ENCODE measurements around the gene FADS3.

FADS3 gene

DNA sequence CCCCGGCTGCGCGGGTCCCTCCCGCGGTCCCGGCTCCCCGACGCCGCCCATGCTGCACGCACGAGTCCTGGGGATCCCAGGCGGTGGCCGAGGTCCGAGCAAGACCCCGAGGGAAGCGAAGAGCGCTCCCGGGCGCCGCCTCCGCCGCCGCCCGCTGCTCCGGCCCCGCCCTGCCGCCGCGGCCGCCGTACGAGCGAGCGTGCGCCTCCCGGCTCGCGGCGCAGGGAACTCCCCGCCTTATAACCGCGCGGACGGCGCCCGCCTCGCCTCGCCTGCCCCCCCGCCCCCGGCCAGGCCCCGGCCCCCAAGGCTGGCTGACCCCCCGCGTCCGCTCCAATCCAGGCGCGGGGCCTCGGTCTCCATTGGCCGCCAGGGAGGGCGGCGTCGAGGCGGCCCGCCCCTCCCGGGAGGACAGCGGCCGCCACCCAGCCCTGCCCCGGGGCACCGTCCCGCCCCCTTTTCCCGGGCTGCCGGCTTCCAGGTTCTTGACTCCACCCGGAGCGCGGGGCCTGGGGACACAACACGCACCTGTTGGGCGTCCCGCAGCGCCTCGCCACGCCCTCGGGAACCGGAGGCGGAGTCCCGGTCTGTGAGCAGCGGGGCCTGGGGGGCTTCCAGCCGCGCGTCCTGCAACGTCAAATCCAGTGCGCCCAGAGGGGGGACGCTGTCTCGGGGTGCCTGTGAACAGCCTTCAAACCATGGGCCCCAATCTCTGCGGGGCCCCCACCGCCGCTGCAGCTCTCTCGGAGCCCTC lies at the start of gene FADS3:
Gene FADS3, minus strand, starts transcription at position 215 of the 754 bp plus-strand sequence. Its CDS starts 164 bp downstream, at position 51.
- peak; percentile 11 for DNase-seq

GRCh38 chr11:61940466-61940865 lies 49.1 kb upstream of the FADS3 start:
- no peak for DNase-seq

- DNase-seq, result no peak
Measured at GRCh38 chr11:61935861-61936260, 44.5 kb upstream of the FADS3 start.

- no peak for DNase-seq
Measured at GRCh38 chr11:61930933-61931332, 39.6 kb upstream of the FADS3 start.

- DNase-seq, result no peak
Measured at GRCh38 chr11:61928606-61929005, 37.3 kb upstream of the FADS3 start.

DNA sequence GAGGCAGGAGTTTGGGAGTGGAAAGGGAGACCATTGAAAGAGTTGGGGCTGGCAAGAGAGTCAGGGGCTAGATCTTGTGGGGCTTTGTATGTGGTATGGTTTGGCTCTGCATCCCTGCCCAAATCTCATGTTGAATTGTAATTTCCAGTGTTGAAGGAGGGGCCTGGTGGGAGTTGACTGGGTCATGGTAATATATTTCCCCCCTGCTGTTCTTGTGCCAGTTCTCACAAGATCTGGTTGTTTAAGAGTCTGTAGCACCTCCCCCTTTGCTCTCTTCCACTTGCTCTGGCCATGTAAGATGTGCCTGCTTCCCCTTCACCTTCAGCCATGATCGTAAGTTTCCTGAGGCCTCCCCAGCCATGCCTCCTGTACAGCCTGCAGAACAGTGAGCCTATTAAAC lies 36.2 kb upstream of the FADS3 start:
- peak; percentile 16 for DNase-seq

- DNase-seq, result no peak
Measured at GRCh38 chr11:61926235-61926634, 34.9 kb upstream of the FADS3 start.

GRCh38 chr11:61925736-61926135 lies 34.4 kb upstream of the FADS3 start:
- DNase-seq, result no peak

- DNase-seq, result no peak
Measured at GRCh38 chr11:61924064-61924455, 32.7 kb upstream of the FADS3 start.

GRCh38 chr11:61923166-61924063 lies 32.1 kb upstream of the FADS3 start:
- DNase-seq, result no peak

GRCh38 chr11:61922539-61922938 lies 31.2 kb upstream of the FADS3 start:
- DNase-seq, result peak; percentile 72

GRCh38 chr11:61921446-61921845 lies 30.1 kb upstream of the FADS3 start:
- no peak for DNase-seq

GRCh38 chr11:61919705-61920631 lies 28.6 kb upstream of the FADS3 start:
- DNase-seq, result no peak

- DNase-seq, result no peak
Measured at GRCh38 chr11:61918938-61919704, 27.8 kb upstream of the FADS3 start.

GRCh38 chr11:61918251-61918937 lies 27.0 kb upstream of the FADS3 start:
- no peak for DNase-seq

- DNase-seq, result no peak
Measured at GRCh38 chr11:61917334-61918109, 26.2 kb upstream of the FADS3 start, which contains the start of gene RAB3IL1. RAB3IL1 (minus strand) TSS chr11:61917566; CDS start chr11:61917367, 199 bp downstream.

DNA sequence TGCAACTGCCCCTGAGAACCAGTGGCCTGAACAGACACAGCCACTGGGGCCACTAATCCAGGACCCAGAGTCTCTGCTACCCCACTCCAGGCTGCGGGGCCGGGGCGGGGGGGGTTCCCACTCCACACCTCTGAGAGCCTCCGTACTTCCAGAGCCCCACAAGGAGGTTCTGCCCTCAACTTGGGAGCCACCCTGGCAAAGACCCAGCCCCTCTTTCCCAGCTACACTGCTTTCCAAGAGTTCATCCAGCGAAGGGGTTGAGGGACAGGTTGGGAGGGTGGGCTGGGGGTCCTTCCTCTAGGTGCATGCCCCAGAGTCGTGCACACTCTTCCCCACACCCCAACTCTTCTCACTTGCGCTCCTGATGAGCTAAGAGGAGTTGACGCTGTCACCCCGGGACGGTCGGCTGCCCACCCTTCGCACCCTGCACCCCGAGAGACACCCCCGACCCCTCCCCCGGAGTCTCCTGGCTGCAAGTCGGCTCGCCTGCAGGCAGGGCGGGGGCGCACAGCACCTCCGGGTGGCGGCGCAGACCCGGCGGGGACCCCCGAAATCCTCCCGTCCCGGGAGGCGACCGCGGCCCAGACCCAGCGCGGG lies 25.5 kb upstream of the FADS3 start:
- no peak for DNase-seq

GRCh38 chr11:61914471-61915171 lies 23.3 kb upstream of the FADS3 start:
- no peak for DNase-seq

- DNase-seq, result no peak
Measured at GRCh38 chr11:61913699-61914395, 22.5 kb upstream of the FADS3 start.

Measured in MV-4-11 (cell line).